Measurements from ENCODE around the gene TFR2.

DNA sequence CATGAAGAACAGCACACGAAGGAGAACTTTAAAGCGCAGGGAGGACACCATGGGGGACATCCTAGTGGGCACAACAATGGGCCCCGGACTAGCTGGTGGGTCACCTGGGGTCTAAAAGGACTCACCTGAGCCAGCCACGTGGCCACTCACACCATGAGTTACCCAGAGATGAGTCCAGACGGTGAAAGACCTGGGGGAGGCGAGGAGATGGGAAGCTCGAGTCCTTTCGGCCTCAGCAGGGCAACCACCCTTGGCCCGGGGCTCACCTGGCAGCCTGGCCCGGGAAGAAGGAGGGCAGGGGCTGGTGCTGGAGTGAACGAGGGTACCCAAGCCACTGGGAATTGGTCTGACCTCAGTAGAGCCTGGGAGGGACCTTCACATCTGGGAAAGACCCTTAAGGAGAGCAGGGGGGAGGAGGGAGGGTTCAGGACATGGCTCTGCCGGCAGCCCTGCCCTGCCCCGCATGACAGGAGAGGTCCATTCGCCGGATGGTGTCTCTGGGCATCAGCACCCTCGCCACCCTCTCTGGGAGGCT is 47.0 kb upstream of the TFR2 start:
- TF ChIP-seq POLR2A (IDR thresholded peaks at IDR 0.05) (no peak), POLR2AphosphoS5 (IDR thresholded peaks at IDR 0.05) (no peak)
- TF ChIP-seq, protein P1, sequence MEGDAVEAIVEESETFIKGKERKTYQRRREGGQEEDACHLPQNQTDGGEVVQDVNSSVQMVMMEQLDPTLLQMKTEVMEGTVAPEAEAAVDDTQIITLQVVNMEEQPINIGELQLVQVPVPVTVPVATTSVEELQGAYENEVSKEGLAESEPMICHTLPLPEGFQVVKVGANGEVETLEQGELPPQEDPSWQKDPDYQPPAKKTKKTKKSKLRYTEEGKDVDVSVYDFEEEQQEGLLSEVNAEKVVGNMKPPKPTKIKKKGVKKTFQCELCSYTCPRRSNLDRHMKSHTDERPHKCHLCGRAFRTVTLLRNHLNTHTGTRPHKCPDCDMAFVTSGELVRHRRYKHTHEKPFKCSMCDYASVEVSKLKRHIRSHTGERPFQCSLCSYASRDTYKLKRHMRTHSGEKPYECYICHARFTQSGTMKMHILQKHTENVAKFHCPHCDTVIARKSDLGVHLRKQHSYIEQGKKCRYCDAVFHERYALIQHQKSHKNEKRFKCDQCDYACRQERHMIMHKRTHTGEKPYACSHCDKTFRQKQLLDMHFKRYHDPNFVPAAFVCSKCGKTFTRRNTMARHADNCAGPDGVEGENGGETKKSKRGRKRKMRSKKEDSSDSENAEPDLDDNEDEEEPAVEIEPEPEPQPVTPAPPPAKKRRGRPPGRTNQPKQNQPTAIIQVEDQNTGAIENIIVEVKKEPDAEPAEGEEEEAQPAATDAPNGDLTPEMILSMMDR (IDR thresholded peaks at IDR 0.05) = no peak
